Breast epithelium (tissue), 3 donors: ENCODE measurements around the gene HACD2.

Source experiments
- CTCF ChIP-seq, 3 donors: fragments of 450-650 bp; IDR thresholded peaks; one replicate each; pipeline ENCODE4 v1.5.1; 2016 to 2017; ENCODE audit warnings: antibody characterized with exemption in 3 of 3, mild to moderate bottlenecking in 3 of 3, moderate library complexity in 3 of 3
- POLR2AphosphoS5 ChIP-seq, 3 donors: sonication (generic); formaldehyde crosslinking; IDR thresholded peaks; one replicate each; pipeline ENCODE4 v1.6.1; 2017; ENCODE audit warnings: antibody characterized with exemption in 3 of 3

- TF ChIP-seq POLR2AphosphoS5 (IDR thresholded peaks at IDR 0.05) (no peak), CTCF (IDR thresholded peaks at IDR 0.05) (no peak)
These were observed 79.0 kb downstream of the HACD2 start for GRCh38 chr3:123505820-123506219.
